ENCODE results near the gene IFT43.
A peak's percentile ranks its signal among the peaks of the same experiment; 100 is the strongest.
"Not testable (repeated sequence)": the region's sequence is repeated elsewhere in the genome, so short reads cannot be mapped to it uniquely, and the experiment has no call there.

The IFT43 gene

GRCh38 chr14:75980856-75981255 lies 4.7 kb upstream of the IFT43 start:
- no peak for DNase-seq (ENCODE audit: low read depth)

GRCh38 chr14:75981426-75982265 lies 3.9 kb upstream of the IFT43 start, which contains the start of gene TGFB3:
TSS of gene TGFB3 (minus strand) at chr14:75981995. CDS start at chr14:75980893, 1,102 bp downstream.
- no peak for DNase-seq (ENCODE audit: low read depth)

- DNase-seq (ENCODE audit: low read depth): peak; percentile 61
These were observed 3.1 kb upstream of the IFT43 start for GRCh38 chr14:75982266-75983018.

- DNase-seq (ENCODE audit: low read depth): no peak
These were observed 2.6 kb upstream of the IFT43 start for GRCh38 chr14:75983019-75983358.

GRCh38 chr14:75984674-75985073 lies 889 bp upstream of the IFT43 start:
- no peak for DNase-seq (ENCODE audit: low read depth)

GRCh38 chr14:75986439-75986765 lies 839 bp downstream of the IFT43 start:
- no peak for DNase-seq (ENCODE audit: low read depth)

GRCh38 chr14:75987201-75987970 lies 1.8 kb downstream of the IFT43 start:
- no peak for DNase-seq (ENCODE audit: low read depth)

- DNase-seq (ENCODE audit: low read depth): no peak
These were observed 3.6 kb downstream of the IFT43 start for GRCh38 chr14:75989134-75989533.

- no peak for DNase-seq (ENCODE audit: low read depth)
These were observed 4.7 kb downstream of the IFT43 start for GRCh38 chr14:75990297-75990696.

GRCh38 chr14:75991753-75992152 lies 6.2 kb downstream of the IFT43 start:
- no peak for DNase-seq (ENCODE audit: low read depth)

GRCh38 chr14:75993567-75994041 lies 8.0 kb downstream of the IFT43 start:
- no peak for DNase-seq (ENCODE audit: low read depth)

GRCh38 chr14:75995372-75996041 lies 9.9 kb downstream of the IFT43 start:
- DNase-seq (ENCODE audit: low read depth): no peak

GRCh38 chr14:75996488-75996887 lies 10.9 kb downstream of the IFT43 start:
- DNase-seq (ENCODE audit: low read depth): no peak

GRCh38 chr14:75999511-76000190 lies 14.1 kb downstream of the IFT43 start:
- no peak for DNase-seq (ENCODE audit: low read depth)

GRCh38 chr14:76002383-76002782 lies 16.8 kb downstream of the IFT43 start:
- no peak for DNase-seq (ENCODE audit: low read depth)

- no peak for DNase-seq (ENCODE audit: low read depth)
These were observed 20.7 kb downstream of the IFT43 start for GRCh38 chr14:76006253-76006652.

- no peak for DNase-seq (ENCODE audit: low read depth)
These were observed 21.8 kb downstream of the IFT43 start for GRCh38 chr14:76007379-76007778.

- DNase-seq (ENCODE audit: low read depth): no peak
These were observed 22.3 kb downstream of the IFT43 start for GRCh38 chr14:76007852-76008251.

- not testable (repeated sequence) for DNase-seq (ENCODE audit: low read depth)
These were observed 24.1 kb downstream of the IFT43 start for GRCh38 chr14:76009627-76010026.

- DNase-seq (ENCODE audit: low read depth): no peak
These were observed 26.4 kb downstream of the IFT43 start for GRCh38 chr14:76011930-76012329.

- DNase-seq (ENCODE audit: low read depth): no peak
These were observed 26.8 kb downstream of the IFT43 start for GRCh38 chr14:76012354-76012753.
